Superior temporal gyrus (tissue), 1 donor: ENCODE results near the gene RPS6KA5.
"Not testable (repeated sequence)": the region's sequence is repeated elsewhere in the genome, so short reads cannot be mapped to it uniquely, and the experiment has no call there.

Experiments used
- DNase-seq: peaks from one replicate; pipeline ENCODE4 v3.0.0-alpha.2; 2016; ENCODE audit errors: extremely low spot score

The RPS6KA5 gene

GRCh38 chr14:90831821-90832220 lies 228.6 kb downstream of the RPS6KA5 start:
- no peak for DNase-seq

DNA sequence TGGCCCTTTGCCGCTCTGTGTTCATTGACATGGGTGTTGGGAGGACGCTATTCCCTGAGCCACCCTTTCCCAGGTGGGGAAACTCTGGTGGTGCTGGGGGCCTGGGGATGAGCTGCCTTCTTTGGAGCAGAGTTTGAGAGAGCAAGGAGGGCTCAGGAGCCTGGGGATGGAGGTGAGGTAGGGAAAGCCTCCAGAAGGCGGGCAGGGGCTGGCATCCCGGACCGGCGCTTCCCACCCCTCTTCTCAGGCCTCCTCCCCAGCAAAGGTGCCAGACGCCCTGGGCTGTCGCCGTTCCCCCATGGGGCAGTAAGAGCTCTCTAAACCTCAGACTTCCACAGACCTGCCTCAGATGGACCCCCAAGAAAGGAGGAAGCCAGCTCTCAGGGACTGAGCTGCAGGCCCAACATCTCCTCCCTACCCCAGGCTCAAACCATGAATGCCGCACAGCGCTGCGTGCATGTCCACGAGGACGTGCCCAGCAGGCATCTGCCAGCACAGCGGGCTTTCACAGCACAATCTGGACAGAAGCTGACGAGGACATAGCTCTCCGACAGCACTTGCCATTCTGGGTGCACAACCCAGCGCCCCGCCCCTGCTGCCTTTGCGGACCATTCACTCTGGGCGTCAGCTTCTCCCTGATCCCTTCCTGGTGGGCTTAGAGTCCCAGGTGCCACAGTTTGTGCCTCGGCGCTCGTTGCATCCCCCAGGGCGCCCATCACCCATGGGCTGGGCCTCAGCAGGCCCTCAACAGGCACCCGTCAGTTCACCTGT lies 229.3 kb downstream of the RPS6KA5 start:
- no peak for DNase-seq

- DNase-seq: no peak
These were observed 230.8 kb downstream of the RPS6KA5 start for GRCh38 chr14:90829677-90830076.

GRCh38 chr14:90828642-90829487 lies 231.6 kb downstream of the RPS6KA5 start:
- DNase-seq: no peak

DNA sequence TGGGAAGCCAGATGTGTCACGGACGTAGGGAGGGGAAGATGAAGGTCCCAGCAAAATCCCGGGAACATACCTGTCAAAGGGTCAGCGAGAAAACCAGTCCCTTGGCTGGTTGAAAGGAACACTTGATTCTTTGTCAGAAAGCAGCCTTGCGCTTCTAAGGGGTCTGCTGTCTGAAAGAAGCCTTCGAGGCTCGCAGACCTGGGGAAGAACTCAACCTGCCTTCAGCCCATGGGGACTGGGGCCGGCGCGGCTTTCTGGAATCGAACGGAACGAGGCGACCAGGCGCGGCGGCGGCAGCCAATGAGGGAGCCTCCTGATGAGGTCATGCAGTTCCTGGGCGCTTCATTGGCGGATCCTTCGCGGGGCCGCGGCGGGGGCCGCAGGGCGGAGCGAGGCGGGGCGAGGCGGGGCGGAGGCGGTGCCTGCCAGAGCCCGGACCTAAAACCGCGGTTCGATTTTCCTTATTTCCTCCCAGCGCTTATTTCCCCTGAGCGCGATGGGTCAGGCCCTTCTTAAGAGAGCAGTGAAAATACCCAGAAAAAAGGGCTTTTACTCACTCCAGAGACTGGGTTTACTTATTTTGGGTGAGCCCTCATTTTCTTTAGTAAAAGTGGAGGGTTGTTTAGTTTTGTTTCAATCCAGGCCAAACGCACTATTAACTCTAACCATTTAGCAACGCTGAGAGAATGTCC lies 232.4 kb downstream of the RPS6KA5 start:
- peak; percentile 97 for DNase-seq

DNA sequence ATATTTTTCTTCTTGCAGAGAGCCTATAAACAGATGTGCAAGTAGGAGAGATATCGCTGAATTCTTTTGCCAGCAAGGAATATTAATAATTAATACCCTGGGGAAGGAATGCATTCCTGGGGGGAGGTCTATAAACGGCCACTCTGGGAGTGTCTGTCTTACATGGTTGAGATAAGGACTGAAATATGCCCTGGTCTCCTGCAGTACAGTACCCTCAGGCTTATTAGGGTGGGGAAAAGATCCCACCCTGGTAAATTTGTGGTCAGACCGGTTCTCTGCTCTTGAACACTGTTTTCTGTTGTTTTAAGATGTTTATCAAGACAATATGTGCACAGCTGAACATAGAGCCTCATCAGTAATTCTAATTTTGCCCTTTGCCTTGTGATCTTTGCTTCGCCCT lies 236.9 kb downstream of the RPS6KA5 start:
- not testable (repeated sequence) for DNase-seq

DNA sequence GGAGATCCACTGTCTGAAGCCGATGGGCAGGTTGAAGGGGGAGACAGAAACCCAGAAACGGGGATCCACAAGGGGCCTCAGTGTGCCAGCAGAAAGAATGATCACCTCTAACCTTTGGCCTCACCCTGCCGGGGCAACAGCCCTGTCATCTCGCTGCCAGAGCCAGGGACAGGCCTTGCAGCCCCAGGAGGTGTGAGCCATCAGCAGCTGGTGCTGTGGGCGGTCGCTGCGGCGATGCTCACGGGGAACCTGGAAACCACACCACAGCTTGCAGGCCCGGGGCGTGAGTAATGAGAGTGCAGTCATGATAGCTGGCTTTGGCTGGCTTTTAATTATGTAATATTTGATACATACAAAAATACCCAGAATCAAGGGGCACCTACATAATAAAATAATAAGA lies 239.5 kb downstream of the RPS6KA5 start:
- peak; percentile 27 for DNase-seq

- DNase-seq: no peak
These were observed 240.6 kb downstream of the RPS6KA5 start for GRCh38 chr14:90819734-90820393.

- no peak for DNase-seq
These were observed 241.7 kb downstream of the RPS6KA5 start for GRCh38 chr14:90818715-90819114.

- no peak for DNase-seq
These were observed 243.6 kb downstream of the RPS6KA5 start for GRCh38 chr14:90816681-90817436.

- DNase-seq: no peak
These were observed 244.4 kb downstream of the RPS6KA5 start, which contains the start of gene TTC7B for GRCh38 chr14:90815822-90816662. Gene TTC7B, minus strand, starts transcription at chr14:90816430. Its CDS starts 135 bp downstream, at chr14:90816295.

DNA sequence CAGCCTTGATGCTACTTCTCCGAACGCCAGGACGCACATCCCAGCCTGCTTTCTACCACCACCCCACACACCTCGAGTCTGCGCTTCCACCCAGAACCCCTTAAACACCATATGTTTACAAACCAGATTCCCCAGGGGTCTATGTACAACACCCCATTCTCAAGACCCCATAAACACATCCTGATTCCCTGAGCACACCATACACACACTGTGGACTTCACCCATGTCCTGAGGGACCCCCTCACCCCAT lies 244.9 kb downstream of the RPS6KA5 start:
- DNase-seq: no peak

GRCh38 chr14:90814806-90815571 lies 245.5 kb downstream of the RPS6KA5 start:
- DNase-seq: no peak

- DNase-seq: no peak
These were observed 247.0 kb downstream of the RPS6KA5 start for GRCh38 chr14:90813442-90813841.

- DNase-seq: no peak
These were observed 248.3 kb downstream of the RPS6KA5 start for GRCh38 chr14:90812109-90812508.

DNA sequence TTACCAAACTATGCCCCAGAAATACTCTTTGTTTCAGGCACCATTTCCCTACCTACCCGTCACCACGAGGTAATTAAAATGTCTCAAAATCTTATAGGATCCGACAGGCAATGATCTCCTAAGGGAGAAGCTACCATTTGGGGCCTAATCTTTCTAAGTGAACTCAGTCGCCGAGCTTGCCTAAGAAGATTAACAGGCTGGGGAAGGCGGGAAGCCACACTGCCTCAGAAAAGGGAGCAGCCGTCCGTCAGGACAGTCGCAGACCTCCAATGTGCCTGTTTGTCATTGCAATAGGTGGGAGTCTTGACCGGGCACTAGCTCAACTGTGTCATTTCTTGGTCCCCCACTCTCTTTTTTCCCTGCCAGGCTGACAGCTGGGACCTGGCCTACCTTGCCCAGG lies 248.8 kb downstream of the RPS6KA5 start:
- no peak for DNase-seq

- no peak for DNase-seq
These were observed 249.6 kb downstream of the RPS6KA5 start for GRCh38 chr14:90810806-90811205.

DNA sequence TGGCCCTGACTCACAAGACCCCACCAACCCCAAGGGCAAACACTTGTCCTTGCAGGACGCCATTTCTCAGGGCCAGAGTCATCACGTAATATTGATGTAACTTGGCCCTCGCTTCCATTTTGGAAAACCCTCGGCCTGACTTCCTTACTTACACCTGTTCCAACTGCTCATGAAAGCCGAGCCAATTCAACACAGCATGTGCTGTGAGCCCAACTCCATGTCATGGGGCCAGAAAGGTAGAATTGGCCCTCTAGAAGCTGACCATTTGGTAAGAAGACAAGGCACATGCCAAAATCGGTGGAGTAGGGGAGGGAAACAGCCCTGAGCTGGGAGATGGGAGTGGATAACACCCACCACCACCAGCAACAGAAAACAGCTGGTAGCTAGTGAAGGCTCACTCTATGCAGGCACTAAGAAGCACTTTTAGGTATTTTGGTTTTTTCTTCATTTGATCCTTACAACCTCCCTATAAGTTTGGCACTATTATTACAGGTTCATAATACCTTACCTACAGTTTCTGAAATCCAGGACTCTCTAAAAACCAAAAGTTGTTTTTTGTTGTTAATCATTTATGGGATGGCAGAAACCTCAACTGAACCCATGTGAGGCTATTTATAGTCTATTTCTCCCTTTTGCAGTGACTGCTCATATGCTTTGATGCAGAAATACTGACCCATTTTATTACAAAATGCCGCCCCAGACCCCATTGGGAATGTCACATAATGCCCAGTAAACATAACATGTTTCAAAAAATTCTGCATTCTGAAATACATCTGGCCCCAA lies 250.7 kb downstream of the RPS6KA5 start:
- DNase-seq: no peak
